ENCODE data around the gene TNNC2. TPM values are rescaled to one million over a fixed set of nuclear protein-coding genes. Genes with fewer than 3 reads are reported as not detected.

TNNC2 gene
- total RNA-seq, 1 experiment from 2014 or later: 4.6 TPM

- DNase-seq: no peak
- peaks cover 5% of the 10 kb centered on the region for H3K4me1 ChIP-seq (ENCODE audit: insufficient read depth, low read length)
- H3T11ph ChIP-seq (ENCODE audit: low read length): no peak overlapping the region
- H2BK5ac ChIP-seq (ENCODE audit: insufficient read length, low read length): no peak overlapping the region
- no peaks in the 10 kb centered on the region for H3K79me1 ChIP-seq (ENCODE audit: insufficient read depth, low read depth, low read length, poor library complexity, severe bottlenecking)
- H3K14ac ChIP-seq (ENCODE audit: insufficient read depth, low read length): no peak overlapping the region
- peaks cover 0 to 4% (median 4%) of the 10 kb centered on the region in 3 experiments; a peak in 2 of 7 replicates for H3K36me3 Mint-ChIP-seq (ENCODE audit: insufficient read depth in 1 of 3, low read depth in 3 of 3)
- H3K27me3 Mint-ChIP-seq (ENCODE audit: low read depth): peaks cover 6% of the 10 kb centered on the region
- no peak overlapping the region for H3K27ac ChIP-seq (ENCODE audit: insufficient read length, low read depth, low read length)
- no peak overlapping the region for H2BK120ac ChIP-seq (ENCODE audit: low read depth, low read length, poor library complexity, severe bottlenecking)
- H4K91ac ChIP-seq (ENCODE audit: insufficient read length, low read depth, low read length): no peak overlapping the region
- H2BK15ac ChIP-seq (ENCODE audit: low read depth, low read length): no peak overlapping the region
- no peak for TF ChIP-seq CTCF (conservative IDR thresholded peaks at IDR 0.05)
- no peak overlapping the region for H3K56ac ChIP-seq (ENCODE audit: insufficient read length, low read depth, low read length)
- H3K9ac ChIP-seq (ENCODE audit: extremely low read depth, insufficient read length, low read length): no peak overlapping the region
- no peak overlapping the region for H3K23ac ChIP-seq (ENCODE audit: insufficient read length, low read depth, low read length)
- H3K4ac ChIP-seq (ENCODE audit: low read depth, low read length): no peak overlapping the region
- H2BK12ac ChIP-seq (ENCODE audit: insufficient read length, low read depth, low read length): no peak overlapping the region
- no peaks in the 10 kb centered on the region for H4K20me1 ChIP-seq (ENCODE audit: control insufficient read depth, insufficient read depth, insufficient read length)
- H3K27ac Mint-ChIP-seq: no peak overlapping the region
- H2AK5ac ChIP-seq (ENCODE audit: insufficient read length, low read length): no peak overlapping the region
- no peak overlapping the region for H2AFZ ChIP-seq (ENCODE audit: low read length)
- no peak overlapping the region for H4K5ac ChIP-seq (ENCODE audit: insufficient read length, low read depth, low read length)
- no peak overlapping the region for H3K4me3 Mint-ChIP-seq
- H3K23me2 ChIP-seq (ENCODE audit: insufficient read length, low read depth, low read length, poor library complexity, severe bottlenecking): peaks cover 4% of the 10 kb centered on the region
- H3K4me2 ChIP-seq (ENCODE audit: insufficient read depth, insufficient read length, low read length): no peak overlapping the region
- no peak overlapping the region for H4K8ac ChIP-seq (replicated peaks; ENCODE audit: insufficient read length, low read depth, low read length)
- H3K27me3 ChIP-seq (ENCODE audit: insufficient read depth, low read length): no peaks in the 10 kb centered on the region
- no peak overlapping the region for H3K18ac ChIP-seq (ENCODE audit: insufficient read length, low read depth, low read length)
- no peak overlapping the region for H2BK20ac ChIP-seq (ENCODE audit: low read depth, low read length, poor library complexity, severe bottlenecking)
- WGBS (ENCODE audit: extremely low coverage, insufficient read length, low lambda C conversion rate): no CpG with 5 or more reads among the region's 3 CpGs
- H3K4me1 Mint-ChIP-seq: peaks cover 7 to 11% of the 10 kb centered on the region in 2 experiments
- H3K9me3 Mint-ChIP-seq: no peaks in the 10 kb centered on the region; a peak in 1 of 5 replicates
- no peaks in the 10 kb centered on the region for H3K79me2 ChIP-seq (ENCODE audit: insufficient read depth, low read length)
- no peaks in the 10 kb centered on the region for H3K9me3 ChIP-seq (ENCODE audit: control insufficient read depth, low read depth, low read length)
Measured at GRCh38 chr20:45788351-45788750, 38.8 kb downstream of the TNNC2 start.

All from H9 (cell line).